ENCODE measurements around the gene GNRHR. TPM values are rescaled to one million over a fixed set of nuclear protein-coding genes. Genes with fewer than 3 reads are reported as not detected.
A peak's percentile ranks its signal among the peaks of the same experiment; 100 is the strongest.

GNRHR gene
- total and polyA plus RNA-seq, 11 donors: not detected

- TF ChIP-seq POLR2A (IDR thresholded peaks at IDR 0.05): no peak
- TF ChIP-seq CTCF (IDR thresholded peaks at IDR 0.05): no peak
- H3K36me3 ChIP-seq: peaks cover 0 to 7% (median 0%) of the 10 kb centered on the region in 9 donors
- DNase-seq (no peak), ATAC-seq (peak in 2 of 4 donors; percentile 12 to 31)
- H3K4me3 ChIP-seq: peak overlapping the region; percentile 54 to 98 (median 82)
- no peaks in the 10 kb centered on the region for H3K27me3 ChIP-seq
- no peaks in the 10 kb centered on the region for H3K9me3 ChIP-seq
- WGBS, 4 donors: 24 to 29% (median 26%) methylated on average over 11 of the region's 11 CpGs
- H3K27ac ChIP-seq: peak overlapping the region in 11 of 12 donors; percentile 71 to 92 (median 84)
- intact Hi-C loops (cut with DNase I): no loop called here
- H3K4me1 ChIP-seq: peaks cover 0 to 26% (median 14%) of the 10 kb centered on the region in 12 donors
These were observed 54.0 kb downstream of the GNRHR start for GRCh38 chr4:67700116-67700737.

GRCh38 chr4:67699603-67700002, 54.6 kb downstream of the GNRHR start:
- Histone ChIP-seq H3K27ac (peak overlapping the region in 1 of 12 donors; percentile 88), H3K36me3 (peaks cover 0 to 7% (median 0%) of the 10 kb centered on the region in 9 donors), H3K4me3 (peak overlapping the region in 5 of 12 donors; percentile 73 to 98 (median 89)), H3K4me1 (peaks cover 0 to 26% (median 14%) of the 10 kb centered on the region in 12 donors), H3K27me3 (no peaks in the 10 kb centered on the region), H3K9me3 (no peaks in the 10 kb centered on the region)
- no peak for TF ChIP-seq POLR2A (IDR thresholded peaks at IDR 0.05)
- no peak for TF ChIP-seq CTCF (IDR thresholded peaks at IDR 0.05)
- no peak for ATAC-seq
- WGBS, 4 donors: 91 to 96% (median 94%) methylated on average over 18 of the region's 18 CpGs
- intact Hi-C loops (cut with DNase I): loop anchor here in 2 of 10 donors (10.0 kb wide), 1 partner anchor 155 kb away; the partner anchor contains the start of gene CENPC (in 2 of the 2)
- no peak for DNase-seq

GRCh38 chr4:67697860-67698687, 56.1 kb downstream of the GNRHR start:
- intact Hi-C loops (cut with DNase I): loop anchor here in 2 of 10 donors (10.0 kb wide), 1 partner anchor 153 kb away; the partner anchor contains the start of gene CENPC (in 2 of the 2)
- H3K4me1 ChIP-seq: peaks cover 0 to 26% (median 14%) of the 10 kb centered on the region in 12 donors
- H3K9me3 ChIP-seq: no peaks in the 10 kb centered on the region
- TF ChIP-seq POLR2A (IDR thresholded peaks at IDR 0.05) (no peak), CTCF (IDR thresholded peaks at IDR 0.05) (no peak)
- ATAC-seq (no peak), DNase-seq (no peak)
- no peak overlapping the region for H3K27ac ChIP-seq
- WGBS, 4 donors: 73 to 88% (median 80%) methylated on average over 7 of the region's 7 CpGs
- no peak overlapping the region for H3K4me3 ChIP-seq
- no peaks in the 10 kb centered on the region for H3K27me3 ChIP-seq
- peaks cover 0 to 14% (median 4%) of the 10 kb centered on the region in 9 donors for H3K36me3 ChIP-seq

GRCh38 chr4:67696061-67696460, 58.1 kb downstream of the GNRHR start:
- H3K36me3 ChIP-seq: peaks cover 0 to 33% (median 14%) of the 10 kb centered on the region in 9 donors
- no peak for TF ChIP-seq CTCF (IDR thresholded peaks at IDR 0.05)
- TF ChIP-seq POLR2A (IDR thresholded peaks at IDR 0.05): no peak
- DNase-seq (no peak), ATAC-seq (no peak)
- peaks cover 0 to 15% (median 7%) of the 10 kb centered on the region in 12 donors for H3K4me1 ChIP-seq
- H3K4me3 ChIP-seq: no peak overlapping the region
- 94 to 96% (median 95%) methylated on average over 2 of the region's 2 CpGs for WGBS, 4 donors
- H3K27ac ChIP-seq: no peak overlapping the region
- intact Hi-C loops (cut with DNase I): loop anchor here in 2 of 10 donors (10.0 kb wide), 1 partner anchor 151 kb away; the partner anchor contains the start of gene CENPC (in 2 of the 2)
- no peaks in the 10 kb centered on the region for H3K27me3 ChIP-seq
- peaks cover 0 to 11% (median 0%) of the 10 kb centered on the region in 12 donors for H3K9me3 ChIP-seq
